Kasumi-1 (cell line): ENCODE measurements around the gene MYEF2.

Source experiments
- DNase-seq, 2 experiments: peaks; one replicate each; lab custom pipeline; 2025; lab: John Stamatoyannopoulos, UW

Gene MYEF2

GRCh38 chr15:48144889-48145288 is 33.2 kb downstream of the MYEF2 start:
- no peak for DNase-seq

GRCh38 chr15:48143856-48144255 is 34.2 kb downstream of the MYEF2 start:
- no peak for DNase-seq

GRCh38 chr15:48132874-48133273 is 45.2 kb downstream of the MYEF2 start:
- DNase-seq, result no peak

GRCh38 chr15:48131324-48131723 is 46.8 kb downstream of the MYEF2 start:
- no peak for DNase-seq

GRCh38 chr15:48126667-48127355 is 51.3 kb downstream of the MYEF2 start:
- no peak for DNase-seq

GRCh38 chr15:48121849-48122248 is 56.2 kb downstream of the MYEF2 start:
- DNase-seq, result no peak

- DNase-seq, result no peak
Measured at GRCh38 chr15:48120745-48121144, 57.4 kb downstream of the MYEF2 start, which contains the start of gene SLC24A5. Gene SLC24A5, plus strand, starts transcription at chr15:48120990. Its CDS starts 55 bp downstream, at chr15:48121045.

GRCh38 chr15:48119277-48119676 is 58.8 kb downstream of the MYEF2 start:
- DNase-seq, result no peak

- no peak for DNase-seq
Measured at GRCh38 chr15:48112242-48112641, 65.9 kb downstream of the MYEF2 start.

GRCh38 chr15:48109856-48110531 is 68.1 kb downstream of the MYEF2 start:
- DNase-seq, result no peak

- DNase-seq, result no peak
Measured at GRCh38 chr15:48109212-48109611, 68.9 kb downstream of the MYEF2 start.

GRCh38 chr15:48105936-48106335 is 72.2 kb downstream of the MYEF2 start:
- DNase-seq, result no peak

- no peak for DNase-seq
Measured at GRCh38 chr15:48103647-48104046, 74.4 kb downstream of the MYEF2 start.

- DNase-seq, result no peak
Measured at GRCh38 chr15:48102167-48102566, 75.9 kb downstream of the MYEF2 start.

GRCh38 chr15:48101376-48101961 is 76.6 kb downstream of the MYEF2 start:
- DNase-seq, result no peak

- no peak for DNase-seq
Measured at GRCh38 chr15:48097264-48097663, 80.8 kb downstream of the MYEF2 start.

- DNase-seq, result no peak
Measured at GRCh38 chr15:48096813-48097212, 81.3 kb downstream of the MYEF2 start.

- DNase-seq, result no peak
Measured at GRCh38 chr15:48096355-48096786, 81.7 kb downstream of the MYEF2 start.

GRCh38 chr15:48091522-48091921 is 86.6 kb downstream of the MYEF2 start:
- DNase-seq, result no peak

GRCh38 chr15:48090666-48091065 is 87.4 kb downstream of the MYEF2 start:
- no peak for DNase-seq

GRCh38 chr15:48090115-48090514 is 88.0 kb downstream of the MYEF2 start:
- DNase-seq, result no peak

GRCh38 chr15:48089702-48090101 is 88.4 kb downstream of the MYEF2 start:
- no peak for DNase-seq

- no peak for DNase-seq
Measured at GRCh38 chr15:48087844-48088243, 90.3 kb downstream of the MYEF2 start.
